ENCODE results near the gene PIGM.

The PIGM gene

DNA sequence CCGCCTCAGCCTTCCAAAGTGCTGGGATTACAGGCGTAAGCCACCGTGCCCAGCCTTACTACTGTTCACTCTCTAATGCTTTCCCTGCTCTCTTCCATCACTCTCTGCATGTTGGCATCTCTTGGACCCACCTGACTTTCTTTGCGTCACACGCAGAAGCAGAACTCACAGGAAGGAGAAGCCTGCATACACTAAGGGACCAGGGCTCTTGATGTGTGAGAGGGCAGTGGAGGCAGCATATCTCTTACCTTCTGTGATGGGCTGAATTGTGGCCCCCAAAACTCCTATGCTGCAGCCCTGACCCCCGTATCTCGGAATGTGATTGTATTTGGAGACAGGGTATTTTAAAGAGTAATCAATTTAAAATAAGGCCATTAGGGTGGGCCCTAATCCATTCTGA, 51.0 kb downstream of the PIGM start:
- no peak overlapping the region for H3K4me3 ChIP-seq (ENCODE audit: low read depth, low read length)
- TF ChIP-seq, protein P1, sequence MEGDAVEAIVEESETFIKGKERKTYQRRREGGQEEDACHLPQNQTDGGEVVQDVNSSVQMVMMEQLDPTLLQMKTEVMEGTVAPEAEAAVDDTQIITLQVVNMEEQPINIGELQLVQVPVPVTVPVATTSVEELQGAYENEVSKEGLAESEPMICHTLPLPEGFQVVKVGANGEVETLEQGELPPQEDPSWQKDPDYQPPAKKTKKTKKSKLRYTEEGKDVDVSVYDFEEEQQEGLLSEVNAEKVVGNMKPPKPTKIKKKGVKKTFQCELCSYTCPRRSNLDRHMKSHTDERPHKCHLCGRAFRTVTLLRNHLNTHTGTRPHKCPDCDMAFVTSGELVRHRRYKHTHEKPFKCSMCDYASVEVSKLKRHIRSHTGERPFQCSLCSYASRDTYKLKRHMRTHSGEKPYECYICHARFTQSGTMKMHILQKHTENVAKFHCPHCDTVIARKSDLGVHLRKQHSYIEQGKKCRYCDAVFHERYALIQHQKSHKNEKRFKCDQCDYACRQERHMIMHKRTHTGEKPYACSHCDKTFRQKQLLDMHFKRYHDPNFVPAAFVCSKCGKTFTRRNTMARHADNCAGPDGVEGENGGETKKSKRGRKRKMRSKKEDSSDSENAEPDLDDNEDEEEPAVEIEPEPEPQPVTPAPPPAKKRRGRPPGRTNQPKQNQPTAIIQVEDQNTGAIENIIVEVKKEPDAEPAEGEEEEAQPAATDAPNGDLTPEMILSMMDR (IDR thresholded peaks at IDR 0.05; ENCODE audit: low read depth, low read length, missing control alignments) = no peak
- in situ Hi-C loops (cut with HindIII; ENCODE audit: low sequenced_read_pairs) = loop anchor here (5.0 kb wide), 1 partner anchor 33 kb away; the partner anchor contains the start of gene IGSF9
- DNase-seq (ENCODE audit: low read depth) = no peak

DNA sequence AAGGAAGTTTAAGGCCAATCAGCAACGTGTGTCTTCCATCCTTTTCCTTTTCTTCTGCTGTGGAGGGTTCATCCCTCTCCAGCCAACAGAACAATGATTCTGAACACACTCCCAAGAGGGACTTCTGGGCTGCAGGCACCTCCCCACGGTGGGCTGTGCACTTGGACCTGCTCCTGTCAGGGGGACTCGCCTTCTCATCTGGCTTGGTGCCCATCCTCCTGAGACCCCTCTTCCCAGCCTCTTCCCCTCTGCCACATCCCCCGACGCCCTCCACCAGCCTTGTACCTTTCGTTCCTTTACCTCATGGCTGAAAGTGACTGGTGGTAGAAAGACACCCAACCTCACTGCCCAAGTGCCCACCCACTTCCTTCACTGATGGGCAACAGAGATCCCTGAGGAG, 51.7 kb downstream of the PIGM start:
- no peak for DNase-seq (ENCODE audit: low read depth)
- no peak overlapping the region for H3K4me3 ChIP-seq (ENCODE audit: low read depth, low read length)
- TF ChIP-seq, protein P1 (IDR thresholded peaks at IDR 0.05; ENCODE audit: low read depth, low read length, missing control alignments) = no peak
- in situ Hi-C loops (cut with HindIII; ENCODE audit: low sequenced_read_pairs) = loop anchor here (5.0 kb wide), 1 partner anchor 33 kb away; the partner anchor contains the start of gene IGSF9

DNA sequence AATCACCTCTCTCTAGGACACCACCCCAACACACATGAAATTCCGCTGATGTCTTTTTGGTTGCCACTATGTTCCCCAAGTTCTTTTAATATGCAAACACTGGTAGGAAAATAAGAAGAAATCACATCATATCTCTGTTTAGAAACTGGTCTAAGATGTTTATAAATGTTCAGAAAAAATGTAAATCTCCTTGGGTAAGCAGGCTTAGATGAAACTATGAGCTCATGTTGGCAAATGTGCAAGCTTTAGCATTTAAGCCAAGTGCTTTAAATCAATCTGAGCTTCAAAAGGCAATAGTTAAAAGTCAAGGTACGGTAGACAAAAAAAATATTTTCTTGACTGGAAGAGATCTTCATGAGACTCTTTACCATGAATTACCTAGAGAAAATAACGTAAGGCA, 52.5 kb downstream of the PIGM start:
- no peak overlapping the region for H3K4me3 ChIP-seq (ENCODE audit: low read depth, low read length)
- in situ Hi-C loops (cut with HindIII; ENCODE audit: low sequenced_read_pairs) = no loop called here
- TF ChIP-seq, protein P1 (IDR thresholded peaks at IDR 0.05; ENCODE audit: low read depth, low read length, missing control alignments) = no peak
- no peak for DNase-seq (ENCODE audit: low read depth)

DNA sequence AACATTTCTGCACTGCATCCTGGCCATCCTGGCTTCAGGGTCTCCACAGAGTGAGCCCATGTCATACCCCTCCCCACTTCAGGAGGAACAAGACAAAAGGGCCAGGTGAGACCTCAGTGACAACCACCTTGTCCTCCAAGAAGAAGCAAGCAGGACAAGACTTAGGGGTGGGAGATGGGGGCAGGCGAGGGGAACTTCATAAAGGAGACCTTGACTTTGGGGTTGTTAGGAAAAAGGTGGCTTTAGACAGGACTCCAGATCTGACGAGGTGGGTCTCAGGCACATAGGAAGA, 53.7 kb downstream of the PIGM start:
- no peak overlapping the region for H3K4me3 ChIP-seq (ENCODE audit: low read depth, low read length)
- no peak for DNase-seq (ENCODE audit: low read depth)
- in situ Hi-C loops (cut with HindIII; ENCODE audit: low sequenced_read_pairs) = no loop called here
- TF ChIP-seq, protein P1 (IDR thresholded peaks at IDR 0.05; ENCODE audit: low read depth, low read length, missing control alignments) = no peak

- DNase-seq (ENCODE audit: low read depth) = no peak
- no peak overlapping the region for H3K4me3 ChIP-seq (ENCODE audit: low read depth, low read length)
- in situ Hi-C loops (cut with HindIII; ENCODE audit: low sequenced_read_pairs) = no loop called here
- TF ChIP-seq, protein P1 (IDR thresholded peaks at IDR 0.05; ENCODE audit: low read depth, low read length, missing control alignments) = no peak
Measured at GRCh38 chr1:159977364-159978106, 54.3 kb downstream of the PIGM start.
